K562 (cell line): Measurements from ENCODE around the gene INO80D. TPM values are rescaled to one million over a fixed set of nuclear protein-coding genes. Genes with fewer than 3 reads are reported as not detected.

Source experiments
- ATAC-seq: fragments of 200-7000 bp; cut with Tn5 transposase; 3 replicates; pipeline ENCODE4 v1.9.1; 2020; ENCODE audit warnings: moderate library complexity
- BruUV-seq: library from RNA; stranded (reverse); fragments of 400-500 nt; replicated peaks from 2 replicates; lab custom pipeline; 2021; lab: Mats Ljungman, UMichigan
- CTCF ChIA-PET: fragments of 300-600 bp; formaldehyde crosslinking; extraction: SDS; loops from one replicate; lab custom pipeline; 2021; ENCODE audit warnings: low intra/inter-chr PET ratio; lab: Yijun Ruan, JAX
- POLR2A ChIA-PET: fragments of 300-600, 350-650 bp; sonication (Branson Sonifier 250); formaldehyde crosslinking; extraction: SDS; loops from one replicate; lab custom pipeline; 2021; ENCODE audit warnings: antibody characterized with exemption, inconsistent platforms; lab: Yijun Ruan, JAX
- DNase-seq, 4 experiments: peaks; one replicate each; pipeline versions ENCODE4 v3.0.0 to v3.0.0-alpha.2; 2011 to 2018; ENCODE audit warnings: low spot score in 3 of 4, mixed read lengths in 3 of 4; ENCODE audit errors: extremely low read depth in 1 of 4
- FAIRE-seq: peaks from 2 replicates; lab custom pipeline; 2011; peaks lifted over from hg19 to GRCh38; lab: Jason Lieb, UNC
- H2AFZ ChIP-seq: 2 replicates; pipeline ENCODE4 v1.6.0; 2011; ENCODE audit warnings: low read depth, low read length, control low read depth, inconsistent platforms
- H3K27ac ChIP-seq: fragments of 200-600 bp; 3 replicates; pipeline ENCODE4 v1.8.0; 2011; ENCODE audit warnings: low read depth, mild to moderate bottlenecking, control low read depth, inconsistent platforms, low read length, moderate library complexity, mixed read lengths; ENCODE audit errors: extremely low read depth
- H3K27me3 ChIP-seq, 2 experiments: fragments of 300-600 bp in 1 of 2; 2 replicates in 1 of 2; 3 replicates in 1 of 2; pipeline versions ENCODE4 v1.6.0 to v1.8.0; 2011; ENCODE audit warnings: inconsistent platforms in 2 of 2, low read length in 2 of 2, mild to moderate bottlenecking in 1 of 2, mixed read lengths in 1 of 2, moderate library complexity in 1 of 2; ENCODE audit not compliant: control insufficient read depth in 2 of 2, insufficient read depth in 2 of 2
- H3K36me3 ChIP-seq: fragments of 300-600 bp; 3 replicates; pipeline ENCODE4 v1.8.0; 2011; ENCODE audit warnings: mild to moderate bottlenecking, low read length, inconsistent platforms; ENCODE audit not compliant: control insufficient read depth, insufficient read depth
- H3K4me1 ChIP-seq, 2 experiments: fragments of 200-600 bp in 1 of 2; replicated peaks in 1 of 2; 2 replicates in 1 of 2; 3 replicates in 1 of 2; pipeline versions ENCODE4 v1.5.1 to v1.8.0; 2011; ENCODE audit warnings: inconsistent platforms in 2 of 2, low read length in 2 of 2, mild to moderate bottlenecking in 1 of 2, mixed read lengths in 1 of 2, moderate library complexity in 1 of 2; ENCODE audit not compliant: control insufficient read depth in 2 of 2, insufficient read depth in 2 of 2
- H3K4me2 ChIP-seq: 2 replicates; pipeline ENCODE4 v1.6.1; 2011; ENCODE audit warnings: low read length, control low read depth, inconsistent platforms, mixed read lengths; ENCODE audit not compliant: insufficient read depth
- H3K4me3 ChIP-seq: fragments of 200-600 bp; sonication (generic), shearing (Covaris generic); 2 replicates; pipeline ENCODE4 v1.5.1; 2016; ENCODE audit warnings: control low read depth, inconsistent platforms
- H3K79me2 ChIP-seq: fragments of 200-600 bp; 3 replicates; pipeline ENCODE4 v1.8.0; 2011; ENCODE audit warnings: low read length, inconsistent platforms; ENCODE audit not compliant: control insufficient read depth, insufficient read depth
- H3K9ac ChIP-seq, 2 experiments: 2 replicates each; pipeline versions ENCODE4 v1.6.0 to v1.6.1; 2011; ENCODE audit warnings: low read depth in 2 of 2, low read length in 2 of 2, control low read depth in 1 of 2, inconsistent platforms in 1 of 2, mild to moderate bottlenecking in 1 of 2, mixed read lengths in 1 of 2; ENCODE audit not compliant: insufficient read depth in 1 of 2
- H3K9me1 ChIP-seq: one replicate; pipeline ENCODE4 v1.6.0; 2011; ENCODE audit warnings: inconsistent platforms, mild to moderate bottlenecking, low read length, moderate library complexity; ENCODE audit not compliant: control insufficient read depth, insufficient read depth
- H3K9me3 ChIP-seq: replicated peaks from 2 replicates; pipeline ENCODE4 v1.5.1; 2011; ENCODE audit warnings: low read depth, low read length, inconsistent platforms; ENCODE audit not compliant: control insufficient read depth, insufficient read depth
- H4K20me1 ChIP-seq: replicated peaks from 2 replicates; pipeline ENCODE4 v1.6.1; 2011; ENCODE audit warnings: low read length, inconsistent platforms, mixed read lengths; ENCODE audit not compliant: control insufficient read depth, insufficient read depth
- BRCA1 ChIP-seq, 2 experiments: fragments of 450-650 bp in 1 of 2; sonication (generic) in 1 of 2; formaldehyde crosslinking in 1 of 2; IDR thresholded peaks; 2 replicates each; pipeline versions ENCODE4 v1.5.0 to v1.6.1; 2017 to 2020; ENCODE audit warnings: mild to moderate bottlenecking in 1 of 2, missing genetic modification reagents in 1 of 2
- EZH2 ChIP-seq: IDR thresholded peaks from 2 replicates; pipeline ENCODE4 v1.6.1; 2012; ENCODE audit warnings: low read depth, mild to moderate bottlenecking, inconsistent platforms, low read length, borderline replicate concordance
- FOXP4 ChIP-seq: sonication (generic); formaldehyde crosslinking; IDR thresholded peaks from 2 replicates; pipeline ENCODE4 v1.8.0; 2022; ENCODE audit warnings: mild to moderate bottlenecking, missing genetic modification reagents, borderline replicate concordance
- KLF10 ChIP-seq: fragments of 250-450 bp; sonication (Bioruptor Pico); IDR thresholded peaks from 2 replicates; pipeline ENCODE4 v1.6.1; 2021; ENCODE audit warnings: matching md5 sums
- RFX7 ChIP-seq: fragments of 250-450 bp; sonication (Bioruptor Pico); IDR thresholded peaks from 2 replicates; pipeline ENCODE4 v1.5.1; 2021; ENCODE audit warnings: mild to moderate bottlenecking
- TSC22D4 ChIP-seq: fragments of 450-650 bp; IDR thresholded peaks from 2 replicates; pipeline ENCODE4 v1.6.1; 2016; ENCODE audit warnings: missing genetic modification characterization, missing biosample characterization, control low read depth
- USF1 ChIP-seq: sonication (generic); formaldehyde crosslinking; IDR thresholded peaks from 2 replicates; pipeline ENCODE4 v1.9.0; 2022; ENCODE audit warnings: mild to moderate bottlenecking, missing genetic modification reagents
- WGBS: fragments of 100-300 bp; shearing (Covaris generic); methylation state at CpG from one replicate; pipeline ENCODE4 v1.1.6; 2016; ENCODE audit warnings: low coverage, mixed read lengths; ENCODE audit not compliant: insufficient coverage; ENCODE audit errors: missing lambda C conversion rate; 5-methylcytosine and 5-hydroxymethylcytosine counted together
- in situ Hi-C: fragments of 300-500 bp; cut with MboI; formaldehyde crosslinking; loops from 4 replicates; pipeline ENCODE4 v1.15.0; 2018; ENCODE audit warnings: inconsistent platforms, mixed read lengths
- intact Hi-C: fragments of 100-400 bp; cut with micrococcal nuclease; formaldehyde crosslinking; loops from 2 replicates; pipeline ENCODE4 v1.14.2; 2022
- polyA plus RNA-seq, 8 experiments: library from polyadenylated mRNA; depleted of rRNA in 4 of 8; stranded (reverse) in 5 of 8; unstranded in 3 of 8; fragments of >200 nt; fragmentation: Nextera tagmentation in 2 of 8; fragmentation: Illumina TruSeq in 1 of 8; extraction: Ambion mirVana in 2 of 8; extraction: Trizol in 1 of 8; gene quantifications; 2 replicates each; pipeline versions ENCODE4 v1.2.1 to v1.2.3, GENCODE V29; 2011 to 2014; ENCODE audit warnings: inconsistent platforms in 1 of 8, missing spikeins in 1 of 8
- total RNA-seq, 7 experiments: library from RNA; depleted of rRNA in 6 of 7; stranded (reverse); fragments of >200 nt in 6 of 7; fragmentation: Illumina TruSeq in 2 of 7; extraction: Trizol in 2 of 7; gene quantifications; 2 replicates each; pipeline versions ENCODE4 v1.2.1 to v1.2.3, GENCODE V29; 2011 to 2021; ENCODE audit warnings: low replicate concordance in 1 of 7

The INO80D gene
- total and polyA plus RNA-seq, 9 of the 15 experiments (the other 6 are each of a cell fraction or from before 2014, with no cell fraction given) = 0.64 to 8.1 (median 2.9) TPM

GRCh38 chr2:205994344-205994743, 91.6 kb downstream of the INO80D start:
- Histone ChIP-seq H3K9me1 (no peaks in the 10 kb centered on the region), H3K9ac (no peak overlapping the region), H3K79me2 (no peaks in the 10 kb centered on the region), H3K27me3 (no peaks in the 10 kb centered on the region), H2AFZ (no peak overlapping the region), H4K20me1 (no peaks in the 10 kb centered on the region)
- intact Hi-C loops (no loop called here), in situ Hi-C loops (no loop called here)
- no peak for ATAC-seq
- DNase-seq = no peak
- no peak for FAIRE-seq
- WGBS = 94% methylated on average over 2 of the region's 2 CpGs
- CTCF ChIA-PET = no interaction called here
- no peak for TF ChIP-seq BRCA1 (IDR thresholded peaks at IDR 0.05)
- TF ChIP-seq BRCA1 (CRISPR knock-in tag; IDR thresholded peaks at IDR 0.05) = no peak
- TF ChIP-seq TSC22D4 (tag) = no peak
- TF ChIP-seq KLF10 (CRISPR knock-in tag) = no peak
- TF ChIP-seq FOXP4 (CRISPR knock-in tag) = no peak
- no peak for TF ChIP-seq RFX7 (CRISPR knock-in tag)
- no peak for TF ChIP-seq USF1 (CRISPR knock-in tag)
- no peak for TF ChIP-seq EZH2
- TF ChIP-seq, all 486 proteins: peak for 0
- no peak overlapping the region for H3K4me3 ChIP-seq
- no peaks in the 10 kb centered on the region for H3K9me3 ChIP-seq
- H3K4me2 ChIP-seq = no peak overlapping the region
- no TSS peak for BruUV-seq
- POLR2A ChIA-PET = no interaction called here
- no peaks in the 10 kb centered on the region for H3K4me1 ChIP-seq
- H3K27ac ChIP-seq = no peak overlapping the region
- peaks cover 4% of the 10 kb centered on the region; the same call in 1 of the 3 replicates for H3K36me3 ChIP-seq
